GM19351 (cell line): Measurements from ENCODE around the gene COASY.

Source experiments
- ATAC-seq: cut with Tn5 transposase; IDR thresholded peaks from one replicate; pipeline ENCODE4 v1.9.1; 2021; ENCODE audit warnings: mild to moderate bottlenecking, moderate library complexity; ENCODE audit not compliant: unreplicated experiment

The COASY gene

DNA sequence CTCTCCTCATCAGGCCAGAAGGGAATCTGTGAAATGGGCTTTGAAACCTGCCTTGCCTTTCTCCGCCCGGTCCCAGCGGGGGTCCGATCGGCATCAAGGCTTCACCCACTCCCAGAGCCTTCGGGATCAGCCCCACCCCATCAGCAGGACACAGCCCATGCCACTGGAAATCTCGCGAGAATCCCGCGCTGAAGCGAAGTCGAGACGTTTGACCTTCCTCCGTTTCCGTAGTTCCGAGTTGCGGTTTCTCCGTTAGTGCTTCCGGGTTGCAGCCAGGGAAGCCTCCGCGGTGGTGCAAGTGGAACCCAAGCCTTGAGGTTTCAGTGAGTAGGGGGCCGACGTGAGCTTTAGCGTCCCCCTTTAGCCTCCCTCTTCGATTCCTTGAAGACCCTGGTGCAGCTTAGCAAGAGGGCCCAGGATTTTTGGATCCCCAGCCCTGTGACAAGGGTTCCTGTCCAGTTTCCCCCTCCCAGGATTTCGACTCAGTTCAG lies at the start of gene COASY:
TSS of gene COASY (plus strand) at position 252 of the 491 bp plus-strand sequence. CDS start 475 bp downstream, outside the sequence.
- ATAC-seq = peak; percentile 59

DNA sequence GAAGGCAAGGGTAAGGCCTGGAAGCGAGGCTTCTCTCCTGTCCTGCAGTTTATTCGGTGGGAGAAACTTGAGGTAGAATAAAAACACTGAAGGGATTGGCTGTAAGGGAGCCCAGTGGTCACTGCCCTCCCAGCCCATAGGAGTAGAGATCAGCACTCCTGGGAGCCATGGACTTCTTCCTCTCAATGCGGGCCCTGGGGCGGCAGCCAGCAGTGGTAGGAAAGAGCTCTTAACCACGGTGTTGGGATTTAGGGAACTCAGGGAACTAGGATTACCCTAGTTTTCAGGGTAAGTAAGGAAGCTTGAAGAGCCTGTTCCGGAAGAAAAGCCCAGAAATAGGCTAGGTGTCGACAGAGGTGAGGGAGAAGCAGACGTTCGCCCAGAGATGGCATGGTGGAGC lies 49.7 kb upstream of the COASY start:
- ATAC-seq = no peak

DNA sequence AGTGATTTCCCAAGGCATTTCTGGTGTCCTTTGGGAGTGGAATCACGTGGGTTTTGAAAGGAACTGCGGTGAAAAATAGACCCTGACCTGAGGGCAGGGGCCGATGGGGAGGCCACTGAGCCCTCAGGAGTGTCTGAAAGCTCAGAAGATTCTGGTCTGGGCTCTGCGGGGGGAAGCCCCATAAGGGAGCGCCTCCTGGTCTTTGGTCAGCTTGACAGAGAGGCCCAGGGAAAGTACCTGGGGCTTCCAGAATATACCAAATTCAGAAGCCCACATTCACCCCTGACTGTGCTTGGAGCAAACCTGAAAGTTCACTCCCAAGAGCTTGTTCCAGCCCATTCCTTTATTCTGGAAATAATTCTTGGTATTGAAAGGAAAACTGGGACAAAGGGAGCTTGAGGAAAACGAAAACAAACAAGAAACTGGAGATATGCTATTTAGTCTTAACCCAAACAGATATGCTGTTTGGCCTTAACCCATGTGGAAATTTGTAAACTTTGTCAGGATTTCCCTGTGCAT lies 49.2 kb upstream of the COASY start:
- no peak for ATAC-seq

DNA sequence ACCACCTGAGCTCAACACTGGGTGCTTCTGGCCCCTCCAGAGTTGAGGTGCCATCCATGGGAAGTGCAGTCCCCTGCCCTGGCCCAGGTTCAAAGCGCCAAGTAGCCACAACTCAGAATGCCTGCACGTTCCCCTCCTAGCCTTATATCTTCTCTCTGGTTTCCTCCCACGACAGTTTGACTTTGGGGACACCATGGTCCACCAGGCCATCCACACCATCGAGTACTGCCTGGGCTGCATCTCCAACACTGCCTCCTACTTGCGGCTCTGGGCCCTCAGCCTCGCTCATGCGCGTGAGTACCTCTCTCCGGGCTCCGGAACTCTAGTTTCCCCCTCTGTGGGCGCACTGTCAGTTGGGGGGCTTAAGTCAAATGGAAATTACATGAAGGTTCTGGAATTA lies 48.3 kb upstream of the COASY start:
- no peak for ATAC-seq

DNA sequence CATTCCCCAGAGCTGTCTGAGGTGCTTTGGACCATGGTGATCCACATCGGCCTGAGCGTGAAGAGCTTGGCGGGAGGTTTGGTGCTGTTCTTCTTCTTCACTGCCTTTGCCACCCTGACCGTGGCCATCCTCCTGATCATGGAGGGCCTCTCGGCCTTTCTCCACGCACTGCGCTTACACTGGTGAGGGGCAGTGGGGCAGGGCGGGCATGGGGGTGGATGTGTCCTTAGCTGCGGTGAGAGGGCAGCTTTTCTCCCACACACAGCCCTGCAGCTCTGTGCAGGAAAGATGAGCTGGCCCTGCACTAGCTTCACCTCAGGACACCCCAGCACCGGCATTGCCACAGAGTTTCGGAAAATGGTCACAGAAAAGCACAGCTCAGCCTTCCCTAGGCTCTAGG lies 47.7 kb upstream of the COASY start:
- no peak for ATAC-seq

GRCh38 chr17:42514867-42515266 lies 47.1 kb upstream of the COASY start:
- ATAC-seq = no peak

DNA sequence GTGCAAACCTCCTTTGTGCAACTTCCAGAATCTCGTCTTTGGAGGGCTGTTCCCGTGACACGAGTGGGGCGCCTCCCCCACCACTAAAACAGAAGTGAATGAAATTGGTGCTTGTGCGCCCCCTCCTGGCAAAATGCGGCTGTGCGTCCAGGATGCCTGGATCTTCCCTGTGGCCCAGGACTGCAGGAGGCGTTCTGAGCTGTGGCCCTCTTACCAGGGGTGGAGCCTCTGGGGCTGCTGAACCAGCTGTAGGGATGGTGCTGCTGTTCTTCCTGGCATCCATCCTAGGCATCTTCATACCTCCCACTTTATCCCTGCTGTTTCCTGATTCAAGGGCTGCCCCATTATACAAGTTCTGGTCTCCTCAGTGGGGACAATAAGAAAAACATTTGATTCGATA lies 44.4 kb upstream of the COASY start:
- no peak for ATAC-seq

DNA sequence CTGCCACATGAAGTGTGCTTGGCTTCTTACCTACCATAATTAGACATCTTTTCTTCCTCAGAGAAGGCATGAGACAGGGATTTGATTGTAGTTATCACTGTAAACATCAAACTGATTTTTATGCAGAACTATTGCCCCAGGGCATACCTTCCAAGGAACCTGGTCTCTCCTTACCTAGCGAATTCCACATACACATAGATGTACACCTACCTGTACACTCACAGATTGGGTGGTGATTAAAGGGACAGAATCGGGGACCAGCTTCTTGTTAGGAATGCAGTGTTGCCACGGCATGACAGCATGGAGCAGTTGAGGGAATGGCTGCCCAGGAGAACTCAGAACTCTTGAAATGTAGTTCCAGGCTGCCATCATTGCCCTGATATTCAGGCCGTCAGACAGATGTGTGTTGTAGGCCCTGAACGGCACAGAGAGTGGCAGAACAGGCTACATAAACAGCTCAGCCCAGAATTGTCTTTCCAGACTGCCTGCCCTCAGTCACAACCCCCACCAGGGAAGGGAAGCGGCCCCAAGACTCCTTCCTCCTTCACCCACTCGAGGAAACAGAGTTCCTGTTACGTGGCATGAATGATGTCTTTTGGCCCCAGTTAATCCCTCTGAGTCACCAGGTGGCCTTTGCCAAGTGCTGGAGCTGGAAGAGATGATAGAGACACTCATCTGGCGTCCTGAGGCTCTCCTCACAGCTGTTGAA lies 43.7 kb upstream of the COASY start:
- ATAC-seq = no peak

DNA sequence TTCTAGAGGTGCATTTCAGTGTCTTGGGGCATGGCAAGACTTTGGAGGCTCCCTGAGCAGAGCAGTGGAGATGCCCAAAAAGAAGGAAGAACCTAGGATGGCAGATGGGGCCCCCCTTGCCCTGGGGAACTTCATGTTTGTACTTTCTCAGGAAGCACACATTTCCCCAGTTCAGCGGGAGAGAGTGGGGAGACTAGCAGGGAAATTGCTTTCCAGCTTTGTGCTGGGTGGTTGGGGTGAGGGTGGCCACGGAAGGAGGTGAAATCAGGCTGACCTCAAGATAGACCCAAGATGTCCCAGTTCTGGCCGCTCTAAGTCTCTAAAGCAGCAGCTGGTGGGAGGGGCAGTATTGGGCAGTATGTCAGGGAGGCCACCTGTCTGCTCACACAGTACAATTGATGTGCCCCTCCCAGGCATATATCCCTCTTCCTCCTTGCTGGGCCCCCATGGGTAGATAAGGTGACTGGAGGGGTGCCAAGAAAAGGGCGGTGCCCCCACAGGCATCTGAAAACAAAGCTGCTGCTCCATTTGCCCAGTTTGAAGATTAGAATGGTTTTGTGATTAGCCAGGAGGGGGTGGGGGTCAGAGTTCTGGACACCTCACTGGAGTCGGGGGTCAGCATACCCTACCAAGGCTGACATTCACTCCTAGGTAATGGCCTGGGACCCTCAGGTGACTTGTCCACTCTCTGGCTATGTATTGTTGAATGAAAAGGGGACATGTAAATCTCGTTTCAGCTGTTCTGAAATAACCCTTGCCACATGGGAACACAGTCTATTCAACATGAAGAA lies 43.0 kb upstream of the COASY start:
- ATAC-seq = no peak

DNA sequence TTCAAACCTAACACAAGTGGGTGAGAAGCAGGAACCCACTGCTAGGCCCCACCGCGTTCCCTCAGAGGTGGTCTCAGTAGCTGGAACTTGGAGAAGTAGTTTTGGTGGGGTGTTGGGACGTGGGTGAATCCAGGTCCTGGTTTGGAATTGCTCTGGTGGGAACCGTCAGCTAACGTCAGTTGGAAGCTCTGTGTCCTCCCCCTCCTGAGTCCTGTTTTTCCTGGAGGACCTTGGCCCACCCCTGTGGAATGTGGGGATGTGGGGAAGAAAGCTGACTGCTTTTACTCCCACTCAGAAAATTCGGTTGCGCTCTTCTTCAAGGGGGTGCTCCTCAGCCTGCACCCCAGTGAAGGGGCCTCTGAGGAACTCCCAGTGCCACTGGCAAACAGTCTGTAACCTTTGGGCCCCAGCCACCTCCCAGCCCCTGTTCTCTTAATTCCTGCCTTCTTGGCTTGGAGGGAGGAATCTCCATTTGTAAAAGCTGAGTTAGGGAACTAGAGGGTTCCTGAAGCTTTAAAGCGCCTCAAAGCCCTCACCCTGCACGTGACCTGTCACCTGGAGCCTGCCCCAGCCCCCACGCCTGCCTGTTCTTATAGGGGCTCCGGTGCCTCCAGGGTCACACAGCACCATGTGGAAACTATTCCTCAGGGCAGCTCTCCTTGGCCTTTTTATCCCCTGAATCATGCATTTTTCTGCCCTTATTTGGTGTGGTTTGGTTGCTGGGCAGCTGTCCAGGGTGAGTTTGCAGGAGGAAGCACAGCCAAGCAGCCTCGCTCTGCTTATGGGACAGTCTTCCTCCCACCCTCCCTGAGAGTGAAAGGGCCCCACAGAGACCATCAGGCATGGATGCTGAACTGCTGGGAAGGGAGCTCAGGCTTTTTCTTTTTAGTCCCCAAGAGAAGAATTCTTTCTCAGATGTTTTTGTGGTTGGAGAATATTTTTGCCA lies 42.1 kb upstream of the COASY start:
- ATAC-seq = no peak

GRCh38 chr17:42520540-42520951 lies 41.4 kb upstream of the COASY start:
- ATAC-seq = no peak

DNA sequence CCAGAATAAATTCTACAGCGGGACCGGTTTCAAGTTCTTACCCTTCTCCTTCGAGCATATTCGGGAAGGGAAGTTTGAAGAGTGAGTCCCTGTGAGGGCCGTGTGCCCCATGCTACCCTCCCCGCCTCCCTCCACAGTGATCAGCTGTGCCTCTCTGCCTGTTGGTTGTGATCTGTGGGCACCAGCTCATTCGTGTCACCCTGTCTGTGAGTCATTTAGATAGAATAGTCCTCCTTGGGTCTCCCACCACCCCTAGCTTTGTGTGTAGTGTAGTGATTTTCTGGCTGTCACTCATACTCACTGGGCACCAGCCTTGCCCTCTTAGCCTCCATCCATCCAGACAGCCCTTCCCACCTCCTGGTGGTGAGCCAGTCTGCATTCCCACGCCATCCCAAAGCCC lies 40.9 kb upstream of the COASY start:
- ATAC-seq = no peak

DNA sequence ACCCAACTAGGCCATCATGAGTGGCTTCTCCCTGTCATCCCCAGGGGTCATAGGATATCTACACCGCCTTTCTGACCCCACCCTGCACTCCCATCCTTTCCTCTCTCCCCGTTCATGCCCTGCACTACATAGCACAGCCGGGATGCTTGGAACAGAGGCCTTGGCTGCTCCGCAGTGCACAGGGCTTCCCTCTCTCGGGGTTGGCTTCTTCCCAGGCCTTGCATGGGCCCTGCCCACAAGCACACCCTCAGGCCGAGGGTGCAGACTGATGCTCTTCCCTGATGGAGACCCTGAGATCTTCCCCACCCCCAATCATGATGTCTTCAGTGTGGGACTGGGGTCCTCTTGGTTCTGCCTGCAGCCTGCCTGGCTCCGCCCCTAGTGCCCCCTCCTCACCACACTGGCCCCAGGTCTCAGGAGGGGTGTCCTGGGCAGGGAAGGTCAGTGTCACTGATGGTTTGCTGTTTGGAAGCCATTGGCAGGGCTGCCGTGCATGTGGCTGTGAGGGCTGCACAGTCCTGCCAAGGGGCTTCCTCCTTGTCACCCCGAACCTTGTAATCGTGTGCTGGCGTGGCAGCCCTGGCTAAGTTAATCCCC lies 40.2 kb upstream of the COASY start:
- ATAC-seq = no peak

DNA sequence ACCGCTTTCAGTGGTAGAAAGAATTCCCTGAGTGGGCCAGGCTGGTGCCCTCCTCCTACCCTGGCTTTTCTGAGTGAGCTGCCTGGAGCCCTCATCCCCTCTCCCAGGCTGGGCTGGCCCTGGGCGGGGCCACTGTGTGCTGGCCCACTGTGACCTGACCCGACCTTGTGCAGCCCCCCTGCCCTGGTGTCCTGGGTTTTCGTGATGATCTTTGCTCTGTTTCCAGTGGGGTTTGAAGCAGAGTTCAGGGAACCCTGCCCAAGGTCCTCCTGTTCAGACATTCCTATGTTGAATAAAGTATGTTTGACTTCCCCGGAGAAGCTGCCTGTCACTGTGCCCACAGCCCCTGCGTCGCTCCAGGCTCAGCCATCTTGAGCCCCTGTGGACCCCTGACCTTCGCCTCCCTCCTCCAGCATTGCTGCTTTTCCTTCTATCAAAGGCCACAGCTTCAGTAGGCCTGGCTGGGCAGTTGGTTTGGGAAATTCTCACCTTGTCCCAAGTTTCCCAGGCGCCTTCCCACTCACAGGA lies 39.6 kb upstream of the COASY start:
- ATAC-seq = no peak

- no peak for ATAC-seq
Measured at GRCh38 chr17:42522798-42523278, 39.1 kb upstream of the COASY start.

- ATAC-seq = no peak
Measured at GRCh38 chr17:42525221-42525620, 36.7 kb upstream of the COASY start.

DNA sequence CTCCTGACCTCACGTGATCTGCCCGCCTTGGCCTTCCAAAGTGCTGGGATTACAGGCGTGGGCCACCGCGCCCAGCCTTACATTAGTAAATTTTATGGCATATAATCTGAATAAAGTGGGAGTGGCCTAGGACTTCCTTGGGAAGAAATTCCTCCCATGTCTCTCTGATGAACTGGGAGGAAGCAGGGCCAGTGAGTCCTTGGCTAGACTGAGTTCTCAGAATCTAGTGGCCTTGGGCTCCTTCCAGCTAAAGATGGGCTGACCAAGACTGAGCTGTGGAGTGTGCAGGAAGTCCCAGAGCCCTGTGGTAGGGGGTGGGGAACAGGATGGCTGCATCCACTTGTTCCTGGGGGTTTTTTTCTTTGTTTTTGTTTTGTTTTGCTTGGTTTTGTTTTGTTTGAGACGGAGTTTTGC lies 35.9 kb upstream of the COASY start:
- ATAC-seq = no peak

- no peak for ATAC-seq
Measured at GRCh38 chr17:42527932-42528331, 34.0 kb upstream of the COASY start.

GRCh38 chr17:42529061-42529460 lies 32.9 kb upstream of the COASY start:
- no peak for ATAC-seq

DNA sequence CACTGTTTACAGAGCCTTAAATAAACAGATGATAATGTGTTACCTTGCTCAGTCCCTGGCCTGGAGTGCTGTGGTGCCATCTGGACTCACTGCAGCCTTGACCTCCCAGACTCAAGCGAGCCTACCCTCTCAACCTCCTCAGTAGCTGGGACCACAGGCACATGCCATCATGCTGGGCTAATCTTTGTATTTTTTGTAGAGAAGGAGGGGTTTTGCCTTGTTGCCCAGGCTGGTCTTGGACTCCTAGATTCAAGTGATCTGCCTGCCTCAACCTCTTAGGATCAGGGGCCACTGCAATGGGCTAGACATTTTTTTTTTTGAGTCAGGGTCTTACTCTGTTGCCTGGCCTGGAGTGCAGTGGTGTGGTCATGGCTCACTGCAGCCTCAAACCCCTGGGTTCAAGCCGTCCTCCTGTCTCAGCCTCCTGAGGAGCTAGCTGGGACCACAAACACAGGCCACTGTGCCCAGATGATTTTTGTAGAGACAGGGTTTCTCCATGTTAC lies 30.9 kb upstream of the COASY start:
- no peak for ATAC-seq
